SK-N-SH treated with all-trans-retinoic acid at 6 μM for 48 hours (cell line): ENCODE measurements around the gene CDC26.

Source experiments
- ARNTL ChIP-seq: fragments of 450-650 bp; formaldehyde crosslinking; IDR thresholded peaks from 2 replicates; pipeline ENCODE4 v1.5.0; 2020; ENCODE audit warnings: low read depth, mild to moderate bottlenecking, moderate library complexity, borderline replicate concordance
- ISL1 ChIP-seq: fragments of 250-450 bp; sonication (Bioruptor Pico); IDR thresholded peaks from 2 replicates; pipeline ENCODE4 v2.1.2; 2022; ENCODE audit warnings: mild to moderate bottlenecking, moderate library complexity
- RARB ChIP-seq: fragments of 250-450 bp; sonication (Bioruptor Pico); IDR thresholded peaks from 2 replicates; pipeline ENCODE4 v1.8.0; 2021; ENCODE audit warnings: mild to moderate bottlenecking, moderate library complexity
- SNAI2 ChIP-seq: fragments of 250-450 bp; sonication (Bioruptor Pico); IDR thresholded peaks from 2 replicates; pipeline ENCODE4 v1.5.0; 2020; ENCODE audit warnings: mild to moderate bottlenecking, moderate library complexity
- TOX ChIP-seq: fragments of 250-450 bp; sonication (Bioruptor Pico); IDR thresholded peaks from 2 replicates; pipeline ENCODE4 v1.8.0; 2021; ENCODE audit warnings: mild to moderate bottlenecking, moderate library complexity, borderline replicate concordance
- ZC3H10 ChIP-seq: fragments of 250-450 bp; sonication (Bioruptor Pico); IDR thresholded peaks from 2 replicates; pipeline ENCODE4 v1.5.1; 2021; ENCODE audit warnings: mild to moderate bottlenecking, moderate library complexity
- ZFP3 ChIP-seq: fragments of 250-450 bp; sonication (Bioruptor Pico); IDR thresholded peaks from 2 replicates; pipeline ENCODE4 v1.5.0; 2020; ENCODE audit warnings: mild to moderate bottlenecking, moderate library complexity
- ZFP30 ChIP-seq: fragments of 450-650 bp; formaldehyde crosslinking; IDR thresholded peaks from 2 replicates; pipeline ENCODE4 v1.5.0; 2022; ENCODE audit warnings: mild to moderate bottlenecking, moderate library complexity
- ZNF70 ChIP-seq: fragments of 450-650 bp; formaldehyde crosslinking; IDR thresholded peaks from 2 replicates; pipeline ENCODE4 v1.5.0; 2020; ENCODE audit warnings: mild to moderate bottlenecking, moderate library complexity
- ZNF8 ChIP-seq: fragments of 450-650 bp; formaldehyde crosslinking; IDR thresholded peaks from 2 replicates; pipeline ENCODE4 v1.5.0; 2020; ENCODE audit warnings: mild to moderate bottlenecking, moderate library complexity
- TF ChIP-seq, protein P1 (sequence below): fragments of 250-450 bp; sonication (Bioruptor Pico); IDR thresholded peaks from 2 replicates; pipeline ENCODE4 v1.8.0; 2020; ENCODE audit warnings: mild to moderate bottlenecking, moderate library complexity, borderline replicate concordance
- TF ChIP-seq, protein P2 (sequence below): fragments of 250-450 bp; sonication (Bioruptor Pico); IDR thresholded peaks from 2 replicates; pipeline ENCODE4 v1.8.0; 2021; ENCODE audit warnings: low read depth, mild to moderate bottlenecking, moderate library complexity, borderline replicate concordance
- TF ChIP-seq, protein P3 (sequence below): fragments of 250-450 bp; sonication (Bioruptor Pico); IDR thresholded peaks from 2 replicates; pipeline ENCODE4 v1.5.1; 2020; ENCODE audit warnings: low read depth, mild to moderate bottlenecking, moderate library complexity
- TF ChIP-seq, protein P4 (sequence below): fragments of 250-450 bp; sonication (Bioruptor Pico); IDR thresholded peaks from 2 replicates; pipeline ENCODE4 v1.5.1; 2021; ENCODE audit warnings: mild to moderate bottlenecking, moderate library complexity

DNA sequence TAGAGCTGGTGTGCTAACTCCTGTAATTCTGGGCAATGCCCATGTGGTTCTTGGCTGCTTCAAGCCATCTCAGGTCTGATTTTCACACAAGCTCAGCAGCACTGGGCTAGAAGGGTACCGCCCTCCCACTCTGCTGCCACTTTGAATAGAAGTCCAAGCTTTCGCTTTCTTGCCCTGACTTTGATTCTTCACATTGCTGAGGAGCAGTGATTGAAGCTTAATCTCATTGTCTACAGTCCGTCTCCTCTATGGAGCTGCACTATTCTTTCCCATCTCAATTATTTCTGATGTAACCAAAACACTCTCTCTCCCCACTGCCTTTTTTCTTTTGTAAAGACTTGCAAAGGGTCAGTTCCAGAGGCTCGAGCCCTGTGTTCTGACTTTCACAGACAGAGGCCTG is 40.7 kb upstream of the CDC26 start:
- no peak for TF ChIP-seq ISL1 (CRISPR knock-in tag)
- TF ChIP-seq, protein P1, sequence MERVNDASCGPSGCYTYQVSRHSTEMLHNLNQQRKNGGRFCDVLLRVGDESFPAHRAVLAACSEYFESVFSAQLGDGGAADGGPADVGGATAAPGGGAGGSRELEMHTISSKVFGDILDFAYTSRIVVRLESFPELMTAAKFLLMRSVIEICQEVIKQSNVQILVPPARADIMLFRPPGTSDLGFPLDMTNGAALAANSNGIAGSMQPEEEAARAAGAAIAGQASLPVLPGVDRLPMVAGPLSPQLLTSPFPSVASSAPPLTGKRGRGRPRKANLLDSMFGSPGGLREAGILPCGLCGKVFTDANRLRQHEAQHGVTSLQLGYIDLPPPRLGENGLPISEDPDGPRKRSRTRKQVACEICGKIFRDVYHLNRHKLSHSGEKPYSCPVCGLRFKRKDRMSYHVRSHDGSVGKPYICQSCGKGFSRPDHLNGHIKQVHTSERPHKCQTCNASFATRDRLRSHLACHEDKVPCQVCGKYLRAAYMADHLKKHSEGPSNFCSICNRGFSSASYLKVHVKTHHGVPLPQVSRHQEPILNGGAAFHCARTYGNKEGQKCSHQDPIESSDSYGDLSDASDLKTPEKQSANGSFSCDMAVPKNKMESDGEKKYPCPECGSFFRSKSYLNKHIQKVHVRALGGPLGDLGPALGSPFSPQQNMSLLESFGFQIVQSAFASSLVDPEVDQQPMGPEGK (CRISPR knock-in tag), result no peak
- TF ChIP-seq SNAI2 (CRISPR knock-in tag), result no peak
- TF ChIP-seq ZC3H10 (CRISPR knock-in tag), result no peak
- TF ChIP-seq, protein P2, sequence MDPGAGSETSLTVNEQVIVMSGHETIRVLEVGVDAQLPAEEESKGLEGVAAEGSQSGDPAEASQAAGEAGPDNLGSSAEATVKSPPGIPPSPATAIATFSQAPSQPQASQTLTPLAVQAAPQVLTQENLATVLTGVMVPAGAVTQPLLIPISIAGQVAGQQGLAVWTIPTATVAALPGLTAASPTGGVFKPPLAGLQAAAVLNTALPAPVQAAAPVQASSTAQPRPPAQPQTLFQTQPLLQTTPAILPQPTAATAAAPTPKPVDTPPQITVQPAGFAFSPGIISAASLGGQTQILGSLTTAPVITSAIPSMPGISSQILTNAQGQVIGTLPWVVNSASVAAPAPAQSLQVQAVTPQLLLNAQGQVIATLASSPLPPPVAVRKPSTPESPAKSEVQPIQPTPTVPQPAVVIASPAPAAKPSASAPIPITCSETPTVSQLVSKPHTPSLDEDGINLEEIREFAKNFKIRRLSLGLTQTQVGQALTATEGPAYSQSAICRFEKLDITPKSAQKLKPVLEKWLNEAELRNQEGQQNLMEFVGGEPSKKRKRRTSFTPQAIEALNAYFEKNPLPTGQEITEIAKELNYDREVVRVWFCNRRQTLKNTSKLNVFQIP (CRISPR knock-in tag), result no peak
- TF ChIP-seq, protein P3, sequence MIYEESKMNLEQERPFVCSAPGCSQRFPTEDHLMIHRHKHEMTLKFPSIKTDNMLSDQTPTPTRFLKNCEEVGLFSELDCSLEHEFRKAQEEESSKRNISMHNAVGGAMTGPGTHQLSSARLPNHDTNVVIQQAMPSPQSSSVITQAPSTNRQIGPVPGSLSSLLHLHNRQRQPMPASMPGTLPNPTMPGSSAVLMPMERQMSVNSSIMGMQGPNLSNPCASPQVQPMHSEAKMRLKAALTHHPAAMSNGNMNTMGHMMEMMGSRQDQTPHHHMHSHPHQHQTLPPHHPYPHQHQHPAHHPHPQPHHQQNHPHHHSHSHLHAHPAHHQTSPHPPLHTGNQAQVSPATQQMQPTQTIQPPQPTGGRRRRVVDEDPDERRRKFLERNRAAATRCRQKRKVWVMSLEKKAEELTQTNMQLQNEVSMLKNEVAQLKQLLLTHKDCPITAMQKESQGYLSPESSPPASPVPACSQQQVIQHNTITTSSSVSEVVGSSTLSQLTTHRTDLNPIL (CRISPR knock-in tag), result no peak
- TF ChIP-seq ARNTL (CRISPR knock-in tag), result no peak
- TF ChIP-seq ZFP30 (CRISPR knock-in tag), result no peak
- TF ChIP-seq TOX, result no peak
- TF ChIP-seq RARB (CRISPR knock-in tag), result no peak
- TF ChIP-seq, protein P4, sequence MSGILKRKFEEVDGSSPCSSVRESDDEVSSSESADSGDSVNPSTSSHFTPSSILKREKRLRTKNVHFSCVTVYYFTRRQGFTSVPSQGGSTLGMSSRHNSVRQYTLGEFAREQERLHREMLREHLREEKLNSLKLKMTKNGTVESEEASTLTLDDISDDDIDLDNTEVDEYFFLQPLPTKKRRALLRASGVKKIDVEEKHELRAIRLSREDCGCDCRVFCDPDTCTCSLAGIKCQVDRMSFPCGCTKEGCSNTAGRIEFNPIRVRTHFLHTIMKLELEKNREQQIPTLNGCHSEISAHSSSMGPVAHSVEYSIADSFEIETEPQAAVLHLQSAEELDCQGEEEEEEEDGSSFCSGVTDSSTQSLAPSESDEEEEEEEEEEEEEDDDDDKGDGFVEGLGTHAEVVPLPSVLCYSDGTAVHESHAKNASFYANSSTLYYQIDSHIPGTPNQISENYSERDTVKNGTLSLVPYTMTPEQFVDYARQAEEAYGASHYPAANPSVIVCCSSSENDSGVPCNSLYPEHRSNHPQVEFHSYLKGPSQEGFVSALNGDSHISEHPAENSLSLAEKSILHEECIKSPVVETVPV (CRISPR knock-in tag), result no peak
- TF ChIP-seq ZNF8 (CRISPR knock-in tag), result no peak
- no peak for TF ChIP-seq ZNF70 (CRISPR knock-in tag)
- no peak for TF ChIP-seq ZFP3
